HepG2 (cell line): ENCODE data around the gene ANAPC2. TPM values are rescaled to one million over a fixed set of nuclear protein-coding genes. Genes with fewer than 3 reads are reported as not detected.

Experiments used
- ATAC-seq: fragments of 200-7000 bp; cut with Tn5 transposase; 3 replicates; pipeline ENCODE4 v1.9.1; 2020; ENCODE audit warnings: mild to moderate bottlenecking, moderate library complexity
- BruUV-seq: library from RNA; stranded (reverse); fragments of 400-500 nt; replicated peaks from 2 replicates; lab custom pipeline; 2021; lab: Mats Ljungman, UMichigan
- CTCF ChIA-PET: fragments of 300-600 bp; formaldehyde crosslinking; extraction: SDS; loops from one replicate; lab custom pipeline; 2021; ENCODE audit warnings: low total read pairs, inconsistent platforms, low intra/inter-chr PET ratio; lab: Yijun Ruan, JAX
- POLR2A ChIA-PET: fragments of 350-600 bp; sonication (Branson Sonifier 250); formaldehyde crosslinking; loops from one replicate; lab custom pipeline; 2020; ENCODE audit warnings: antibody characterized with exemption, inconsistent platforms; lab: Yijun Ruan, JAX
- DNase-seq: peaks from one replicate; pipeline ENCODE4 v3.0.0-alpha.2; 2015; ENCODE audit warnings: low spot score
- FAIRE-seq: peaks from 3 replicates; lab custom pipeline; 2011; peaks lifted over from hg19 to GRCh38; lab: Jason Lieb, UNC
- H2AFZ ChIP-seq: one replicate; pipeline ENCODE4 v1.6.1; 2011; ENCODE audit warnings: low read length, inconsistent platforms
- H3K27ac ChIP-seq: fragments of 300-600 bp; 3 replicates; pipeline ENCODE4 v1.8.0; 2011; ENCODE audit warnings: mixed run types, mild to moderate bottlenecking, mixed read lengths, low read length, inconsistent platforms; ENCODE audit not compliant: insufficient read depth; ENCODE audit errors: extremely low read length
- H3K27me3 ChIP-seq, 2 experiments: fragments of 200-600 bp in 1 of 2; 2 replicates in 1 of 2; 3 replicates in 1 of 2; pipeline versions ENCODE4 v1.6.0 to v1.8.0; 2011; ENCODE audit warnings: low read length in 2 of 2, mild to moderate bottlenecking in 2 of 2, moderate library complexity in 2 of 2, inconsistent platforms in 1 of 2; ENCODE audit not compliant: insufficient read depth in 2 of 2, control insufficient read depth in 1 of 2
- H3K36me3 ChIP-seq, 2 experiments: fragments of 200-600 bp in 1 of 2; replicated peaks in 1 of 2; 2 replicates in 1 of 2; 3 replicates in 1 of 2; pipeline versions ENCODE4 v1.5.1 to v1.8.0; 2011; ENCODE audit warnings: low read length in 2 of 2, inconsistent platforms in 1 of 2; ENCODE audit not compliant: insufficient read depth in 2 of 2, control insufficient read depth in 1 of 2
- H3K4me1 ChIP-seq: 2 replicates; pipeline ENCODE4 v1.5.1; 2012; ENCODE audit warnings: low read length, inconsistent platforms; ENCODE audit not compliant: insufficient read depth
- H3K4me2 ChIP-seq: 2 replicates; pipeline ENCODE4 v1.6.0; 2011; ENCODE audit warnings: low read depth, low read length, inconsistent platforms
- H3K4me3 ChIP-seq, 3 experiments: fragments of 200-600 bp in 1 of 3; sonication (generic), shearing (Covaris generic) in 1 of 3; replicated peaks in 1 of 3; 2 replicates each; pipeline ENCODE4 v1.5.1; 2011 to 2016; ENCODE audit warnings: low read length in 3 of 3, inconsistent platforms in 2 of 3, low read depth in 2 of 3, mild to moderate bottlenecking in 2 of 3, control low read depth in 1 of 3, mixed read lengths in 1 of 3; ENCODE audit not compliant: insufficient read depth in 1 of 3
- H3K79me2 ChIP-seq: one replicate; pipeline ENCODE4 v1.6.1; 2011; ENCODE audit warnings: low read length, inconsistent platforms; ENCODE audit not compliant: insufficient read depth
- H3K9ac ChIP-seq: 2 replicates; pipeline ENCODE4 v1.6.0; 2011; ENCODE audit warnings: mild to moderate bottlenecking, low read depth, low read length, inconsistent platforms; ENCODE audit not compliant: insufficient read depth
- H3K9me3 ChIP-seq: 2 replicates; pipeline ENCODE4 v1.5.1; 2012; ENCODE audit warnings: mild to moderate bottlenecking, low read length
- H4K20me1 ChIP-seq: 2 replicates; pipeline ENCODE4 v1.6.0; 2011; ENCODE audit warnings: inconsistent platforms, mild to moderate bottlenecking, low read length, moderate library complexity; ENCODE audit not compliant: insufficient read depth
- ARHGAP35 ChIP-seq: sonication (generic); formaldehyde crosslinking; IDR thresholded peaks from 2 replicates; pipeline ENCODE4 v1.9.0; 2022; ENCODE audit warnings: mild to moderate bottlenecking, inconsistent platforms, moderate library complexity, missing genetic modification reagents, borderline replicate concordance
- CHCHD3 ChIP-seq: sonication (generic); formaldehyde crosslinking; IDR thresholded peaks from 2 replicates; pipeline ENCODE4 v1.8.0; 2022; ENCODE audit warnings: mild to moderate bottlenecking, missing genetic modification reagents, moderate library complexity
- CREB1 ChIP-seq, 2 experiments: fragments of 450-650 bp in 1 of 2; IDR thresholded peaks; 2 replicates each; pipeline ENCODE4 v1.6.1; 2016 to 2017; ENCODE audit warnings: control low read depth in 1 of 2, mild to moderate bottlenecking in 1 of 2, missing compliant biosample characterization in 1 of 2, missing genetic modification characterization in 1 of 2
- ELF4 ChIP-seq: sonication (generic); formaldehyde crosslinking; IDR thresholded peaks from 2 replicates; pipeline ENCODE4 v1.5.0; 2020; ENCODE audit warnings: missing genetic modification reagents, mild to moderate bottlenecking, moderate library complexity, borderline replicate concordance
- HNF4A ChIP-seq: sonication (generic); formaldehyde crosslinking; IDR thresholded peaks from 2 replicates; pipeline ENCODE4 v1.4.0; 2020; ENCODE audit warnings: missing genetic modification reagents
- MTA3 ChIP-seq: sonication (generic); formaldehyde crosslinking; IDR thresholded peaks from 2 replicates; pipeline ENCODE4 v1.4.0; 2020; ENCODE audit warnings: missing genetic modification reagents
- NFYB ChIP-seq: sonication (generic); formaldehyde crosslinking; IDR thresholded peaks from 2 replicates; pipeline ENCODE4 v1.4.0; 2020; ENCODE audit warnings: missing genetic modification reagents
- RBAK ChIP-seq: sonication (generic); formaldehyde crosslinking; IDR thresholded peaks from 2 replicates; pipeline ENCODE4 v1.5.1; 2020; ENCODE audit warnings: mild to moderate bottlenecking, missing genetic modification reagents
- ZNF260 ChIP-seq: sonication (generic); formaldehyde crosslinking; IDR thresholded peaks from 2 replicates; pipeline ENCODE4 v1.4.0; 2020; ENCODE audit warnings: missing genetic modification reagents, low read depth, mild to moderate bottlenecking, borderline replicate concordance
- ZNF383 ChIP-seq: sonication (generic); formaldehyde crosslinking; IDR thresholded peaks from 2 replicates; pipeline ENCODE4 v1.4.0; 2020; ENCODE audit warnings: missing genetic modification reagents, mild to moderate bottlenecking, borderline replicate concordance
- WGBS: methylation state at CpG from one replicate; pipeline ENCODE4 v1.1.6; 2017; ENCODE audit warnings: low lambda C conversion rate; 5-methylcytosine and 5-hydroxymethylcytosine counted together
- in situ Hi-C: cut with HindIII; loops from 2 replicates; pipeline ENCODE4 v1.10.0; 2017; ENCODE audit warnings: low pct_unique_long_range_greater_than_20kb; ENCODE audit not compliant: extremely low pct_ligation_motif_present
- intact Hi-C: fragments of 100-400 bp; cut with micrococcal nuclease; formaldehyde crosslinking; loops from one replicate; pipeline ENCODE4 v1.10.0; 2022; ENCODE audit not compliant: unreplicated experiment
- polyA plus RNA-seq, 8 experiments: library from polyadenylated mRNA; depleted of rRNA in 3 of 8; stranded (reverse) in 7 of 8; unstranded in 1 of 8; fragments of >200 nt; fragmentation: Illumina TruSeq in 4 of 8; extraction: Trizol in 4 of 8; gene quantifications; 2 replicates each; pipeline versions ENCODE4 v1.2.1 to v1.2.3, GENCODE V29; 2011 to 2016; ENCODE audit warnings: low read depth in 4 of 8, missing spikeins in 1 of 8, mixed read lengths in 1 of 8; ENCODE audit not compliant: insufficient read depth in 1 of 8
- total RNA-seq, 5 experiments: library from RNA; depleted of rRNA; stranded (reverse); fragments of >200 nt; fragmentation: Illumina TruSeq; extraction: Trizol; gene quantifications; 2 replicates each; pipeline ENCODE4 v1.2.3, GENCODE V29; 2016; ENCODE audit warnings: low read depth in 1 of 5

Gene ANAPC2
- total and polyA plus RNA-seq, 2 of the 13 experiments (the other 11 are each of a cell fraction or from before 2014, with no cell fraction given), result 12.3 to 15.4 TPM

DNA sequence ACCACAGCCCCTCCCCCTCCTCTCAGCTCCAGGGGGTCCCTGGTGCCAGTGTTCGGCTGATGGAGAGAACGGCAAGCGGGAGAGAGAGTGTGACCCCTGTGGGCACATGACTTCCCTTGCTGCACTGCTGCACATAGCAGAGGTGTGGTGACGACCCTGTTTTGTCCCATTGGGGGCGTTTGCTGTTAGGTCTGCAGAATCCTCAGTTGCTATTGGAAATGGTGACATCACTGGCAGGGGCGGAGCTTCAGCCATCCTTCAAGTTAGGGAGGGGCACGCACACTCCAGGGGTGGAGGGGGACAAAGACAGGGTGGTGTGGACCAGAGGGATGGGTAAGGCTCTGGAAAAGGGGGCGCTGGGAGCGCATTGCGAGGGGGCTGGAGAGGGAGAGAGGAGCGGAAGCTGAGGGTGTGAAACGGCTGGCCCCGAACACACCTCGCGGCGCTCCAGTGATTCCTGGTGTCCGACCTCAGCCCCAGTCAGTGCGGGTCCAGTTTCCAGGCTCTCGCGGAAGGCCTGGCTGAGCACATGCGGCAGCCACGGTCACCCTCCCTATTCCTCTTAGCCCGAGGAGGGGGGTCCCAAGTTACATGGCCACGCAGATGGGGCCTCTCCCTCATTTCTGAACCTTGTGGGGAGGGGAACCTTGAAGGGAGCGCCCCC is 50.2 kb downstream of the ANAPC2 start:
- Histone ChIP-seq H3K36me3 (no peaks in the 10 kb centered on the region), H3K9ac (no peak overlapping the region), H3K27ac (no peak overlapping the region), H3K27me3 (peaks cover 33 to 70% of the 10 kb centered on the region in 2 experiments), H2AFZ (no peak overlapping the region), H3K9me3 (no peaks in the 10 kb centered on the region), H3K4me3 (no peak overlapping the region), H3K4me2 (no peak overlapping the region), H4K20me1 (no peaks in the 10 kb centered on the region), H3K4me1 (no peaks in the 10 kb centered on the region), H3K79me2 (no peaks in the 10 kb centered on the region)
- no peak for ATAC-seq
- CTCF ChIA-PET, result no interaction called here
- WGBS, result 24% methylated on average over 16 of the region's 25 CpGs
- intact Hi-C loops, result no loop called here
- BruUV-seq, result no TSS peak
- in situ Hi-C loops, result no loop called here
- DNase-seq, result no peak
- no peak for FAIRE-seq
- POLR2A ChIA-PET, result interaction anchor here (3.3 kb wide), 1 partner anchor 8 kb away, joined by 11 read pairs; no protein-coding TSS in a partner anchor
- TF ChIP-seq ZNF260 (CRISPR knock-in tag), result no peak
- peak; percentile 33 for TF ChIP-seq CREB1 (IDR thresholded peaks at IDR 0.05)
- TF ChIP-seq CREB1 (CRISPR knock-in tag; IDR thresholded peaks at IDR 0.05), result no peak

- CTCF ChIA-PET, result no interaction called here
- 31% methylated on average over 14 of the region's 23 CpGs for WGBS
- DNase-seq, result no peak
- no peak overlapping the region for H3K27ac ChIP-seq
- in situ Hi-C loops (no loop called here), intact Hi-C loops (no loop called here)
- H3K4me3 ChIP-seq, result no peak overlapping the region
- no peaks in the 10 kb centered on the region for H3K4me1 ChIP-seq
- no peak for ATAC-seq
- no peaks in the 10 kb centered on the region for H3K9me3 ChIP-seq
- peaks cover 27 to 59% of the 10 kb centered on the region in 2 experiments for H3K27me3 ChIP-seq
- no peak for FAIRE-seq
- POLR2A ChIA-PET, result interaction anchor here (1.7 to 3.3 kb wide), 2 partner anchors 7 to 14 kb away, joined by 8 to 11 read pairs; no protein-coding TSS in a partner anchor
- H4K20me1 ChIP-seq, result no peaks in the 10 kb centered on the region
- no peaks in the 10 kb centered on the region for H3K79me2 ChIP-seq
- TF ChIP-seq ZNF383 (CRISPR knock-in tag), result no peak
- no peak for TF ChIP-seq NFYB (CRISPR knock-in tag)
- TF ChIP-seq ARHGAP35 (CRISPR knock-in tag), result no peak
- TF ChIP-seq CHCHD3, result no peak
- TF ChIP-seq MTA3 (CRISPR knock-in tag), result no peak
- no peak for TF ChIP-seq ELF4 (CRISPR knock-in tag)
- no peak for TF ChIP-seq HNF4A (CRISPR knock-in tag)
- TF ChIP-seq RBAK (CRISPR knock-in tag), result no peak
- H3K36me3 ChIP-seq, result no peaks in the 10 kb centered on the region
- no peak overlapping the region for H2AFZ ChIP-seq
- BruUV-seq, result no TSS peak
- no peak overlapping the region for H3K4me2 ChIP-seq
- H3K9ac ChIP-seq, result no peak overlapping the region
These were observed 51.3 kb downstream of the ANAPC2 start for GRCh38 chr9:137136881-137137607.
